ENCODE results near the gene GFY.

DNA sequence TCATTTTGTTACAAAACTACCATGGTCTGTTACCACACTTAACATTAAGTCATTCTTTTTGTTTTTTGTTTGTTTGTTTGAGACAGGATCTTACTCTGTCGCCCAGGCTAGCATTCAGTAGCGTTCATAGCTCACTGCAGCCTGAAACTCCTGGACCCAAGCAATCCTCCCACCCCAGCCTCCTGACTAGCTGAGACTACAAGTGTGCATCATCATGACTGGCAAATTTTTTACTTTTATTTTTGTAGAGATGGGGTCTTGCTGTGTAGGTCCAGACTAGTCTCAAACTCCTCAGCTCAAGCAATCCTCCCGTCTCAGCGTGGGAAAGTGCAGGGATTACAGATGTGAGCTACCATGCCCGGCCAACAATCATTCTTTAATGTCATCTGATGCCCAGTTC is 31.1 kb downstream of the GFY start:
- TF ChIP-seq JUN (IDR thresholded peaks at IDR 0.05; ENCODE audit: borderline replicate concordance, insufficient read depth, insufficient read length, low read depth) (no peak), CTCF (IDR thresholded peaks at IDR 0.05; ENCODE audit: extremely low read depth in 1 of 2, insufficient read depth in 1 of 2, low read depth in 1 of 2, low read length in 2 of 2) (no peak), POLR2AphosphoS5 (IDR thresholded peaks at IDR 0.05; ENCODE audit: insufficient read depth, low read depth, low read length) (no peak), POLR2A (IDR thresholded peaks at IDR 0.05; ENCODE audit: low read depth, low read length) (no peak), EZH2 (IDR thresholded peaks at IDR 0.05; ENCODE audit: borderline replicate concordance, low read depth, low read length, severe bottlenecking) (no peak)

All from endothelial cell of umbilical vein (primary cell).